HG02678 (cell line): ENCODE data around the gene WASF2.
"Not testable (repeated sequence)": the region's sequence is repeated elsewhere in the genome, so short reads cannot be mapped to it uniquely, and the experiment has no call there.

ENCODE experiments used
- ATAC-seq: cut with Tn5 transposase; IDR thresholded peaks from one replicate; pipeline ENCODE4 v1.9.1; 2021; ENCODE audit warnings: mild to moderate bottlenecking, moderate library complexity; ENCODE audit not compliant: unreplicated experiment

The WASF2 gene

GRCh38 chr1:27400963-27401341 lies 89.0 kb downstream of the WASF2 start:
- ATAC-seq = no peak

DNA sequence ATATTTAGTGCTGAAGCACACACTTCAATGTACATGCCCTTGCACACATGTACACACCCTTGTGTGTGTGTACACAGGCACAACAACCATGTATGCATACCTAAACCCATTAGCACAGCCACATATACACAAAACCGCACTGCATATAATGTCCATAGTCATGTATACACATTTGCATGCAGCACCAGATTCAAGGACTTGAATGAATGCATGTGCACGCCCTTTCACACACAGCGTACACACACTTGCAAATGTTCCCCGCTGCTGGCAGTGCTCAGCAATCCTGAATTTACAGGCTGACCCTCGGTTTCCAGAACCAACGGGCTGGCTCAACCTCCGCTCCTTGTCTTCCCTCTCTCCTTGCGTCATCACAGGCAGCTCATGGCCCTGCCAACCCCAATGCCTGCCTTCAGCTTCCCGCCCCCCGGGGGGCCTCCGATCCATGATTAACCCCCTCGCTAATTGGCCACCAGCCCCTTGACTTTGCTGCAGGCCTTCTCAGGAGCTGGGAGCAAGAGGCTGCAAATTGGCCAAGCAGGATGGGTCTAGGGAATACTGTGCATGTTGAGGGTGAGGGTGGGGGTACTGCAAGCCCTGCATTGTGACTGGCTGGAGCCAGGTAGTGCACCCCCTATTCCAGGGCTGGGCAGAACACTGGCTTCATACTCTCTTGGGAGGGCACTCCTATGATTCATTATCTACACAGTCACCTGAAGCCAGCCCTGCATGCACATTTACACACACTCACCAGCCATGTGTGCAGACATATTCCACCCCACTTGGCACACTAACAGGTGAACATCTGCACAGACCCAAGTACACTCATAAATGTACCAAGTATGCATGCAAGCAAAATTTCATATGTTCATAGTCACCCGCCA lies 89.6 kb downstream of the WASF2 start:
- ATAC-seq = no peak

DNA sequence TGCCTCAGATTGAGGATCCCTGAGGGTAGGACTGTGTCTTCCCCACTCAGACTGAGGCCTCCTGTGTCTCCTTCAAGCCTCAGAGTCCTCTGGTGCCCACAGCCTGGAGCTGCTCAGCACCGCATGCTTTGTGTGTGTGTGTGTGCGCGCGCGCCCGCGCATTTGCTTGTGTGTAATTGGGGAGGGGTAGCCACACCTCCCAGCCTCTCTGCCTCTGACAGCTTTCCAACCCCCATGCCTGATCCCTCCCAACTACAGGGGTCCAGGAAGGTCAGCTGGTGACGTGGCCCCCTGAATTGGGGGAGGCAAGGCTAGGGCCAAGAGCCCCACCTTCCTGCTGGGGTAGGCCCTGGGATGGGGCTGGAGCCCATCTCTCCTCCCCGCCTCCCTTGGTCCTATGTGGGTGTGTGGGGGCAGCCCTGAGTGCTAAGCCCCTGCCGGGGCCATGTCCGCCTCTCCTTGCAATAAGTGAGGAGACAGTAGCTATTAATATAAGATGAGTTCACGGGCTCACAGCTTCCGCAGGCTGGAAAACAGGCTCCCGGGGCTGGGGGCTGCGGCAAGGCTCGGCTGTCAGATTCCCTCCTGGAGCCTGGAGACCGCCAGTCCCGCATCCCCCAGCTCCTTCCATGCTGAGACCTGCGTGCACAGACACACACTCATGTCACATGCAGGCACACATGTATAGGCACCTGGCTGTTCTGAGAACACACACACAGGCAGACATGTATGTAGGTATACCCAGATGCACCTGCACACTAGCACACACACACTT lies 90.5 kb downstream of the WASF2 start:
- no peak for ATAC-seq

DNA sequence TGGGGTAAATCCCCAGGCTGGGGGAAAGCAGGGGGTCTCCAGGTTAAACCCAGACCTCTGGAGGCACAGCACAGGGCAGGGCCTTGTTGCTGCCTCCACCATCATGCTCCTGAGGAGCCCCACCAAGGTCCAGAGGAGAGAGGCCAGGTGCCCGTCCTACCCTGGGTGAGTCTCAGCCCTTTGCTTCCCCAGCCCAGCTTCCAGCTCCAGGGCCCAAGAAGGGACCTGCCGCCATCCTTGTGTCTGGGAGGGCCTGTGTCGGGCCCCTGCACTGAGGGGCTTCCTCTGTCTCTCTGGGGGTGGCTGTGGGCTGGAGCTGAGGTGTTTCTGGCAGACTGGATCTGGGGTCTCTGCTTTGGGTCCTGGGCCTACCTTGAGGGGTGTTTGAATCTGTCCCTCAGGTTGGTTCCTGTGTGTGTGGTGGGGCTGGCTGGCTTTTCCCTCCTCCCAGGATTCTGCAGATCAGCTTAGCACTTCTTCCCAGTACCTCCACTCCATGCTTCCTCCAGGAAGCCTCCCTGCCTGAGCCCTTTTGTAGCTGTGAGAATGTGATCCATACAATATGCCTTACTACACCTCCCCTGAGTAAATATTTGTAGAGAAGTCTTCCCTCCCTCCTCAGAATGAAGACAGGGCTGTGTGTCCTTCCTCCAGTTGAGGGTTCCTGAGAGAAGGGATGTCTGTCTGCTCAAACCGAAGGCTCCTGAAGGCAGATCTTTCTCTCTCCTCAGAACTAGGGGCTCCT lies 91.4 kb downstream of the WASF2 start:
- ATAC-seq = no peak

- ATAC-seq = no peak
Observed at GRCh38 chr1:27397749-27398148, 92.2 kb downstream of the WASF2 start.

- ATAC-seq = no peak
Observed at GRCh38 chr1:27397110-27397509, 92.9 kb downstream of the WASF2 start.

DNA sequence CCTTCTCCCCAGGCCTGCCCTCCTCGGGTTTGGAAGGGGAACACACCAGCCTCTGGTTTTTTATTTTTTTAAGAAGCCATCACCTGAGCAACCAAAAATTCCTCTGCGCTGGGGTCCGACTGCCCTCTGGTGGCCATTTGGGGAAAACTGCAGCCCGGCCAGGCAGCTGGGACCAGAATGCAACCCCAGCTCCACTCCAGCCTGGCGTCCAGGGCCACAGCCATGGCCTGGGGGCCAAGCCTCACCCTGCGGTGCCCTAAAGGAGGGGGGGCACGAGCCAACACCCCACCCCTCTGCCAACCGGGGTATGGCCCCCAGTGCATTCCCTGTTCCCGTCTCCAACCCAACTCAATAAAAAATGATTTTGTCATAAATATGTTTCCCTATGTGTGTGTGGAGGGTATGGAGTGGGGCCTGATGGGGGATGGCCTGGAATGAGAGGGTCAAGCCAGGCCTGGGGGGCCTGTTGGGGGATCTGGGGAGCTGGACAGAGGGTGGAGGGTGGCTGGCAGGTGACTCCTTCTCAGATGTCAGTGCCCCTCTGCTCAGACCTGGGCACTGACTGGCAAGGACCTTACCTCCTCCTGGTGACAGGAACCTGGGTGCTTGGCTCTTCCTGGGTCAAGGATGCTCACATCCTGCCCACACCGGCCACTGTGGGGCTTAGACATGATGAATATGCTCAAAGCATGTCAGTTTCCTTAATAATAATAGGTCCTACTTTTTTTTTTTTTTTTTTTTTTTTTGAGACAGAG lies 94.3 kb downstream of the WASF2 start:
- ATAC-seq = peak; percentile 32

GRCh38 chr1:27394925-27395324 lies 95.0 kb downstream of the WASF2 start:
- no peak for ATAC-seq

GRCh38 chr1:27394282-27394658 lies 95.7 kb downstream of the WASF2 start:
- ATAC-seq = no peak

DNA sequence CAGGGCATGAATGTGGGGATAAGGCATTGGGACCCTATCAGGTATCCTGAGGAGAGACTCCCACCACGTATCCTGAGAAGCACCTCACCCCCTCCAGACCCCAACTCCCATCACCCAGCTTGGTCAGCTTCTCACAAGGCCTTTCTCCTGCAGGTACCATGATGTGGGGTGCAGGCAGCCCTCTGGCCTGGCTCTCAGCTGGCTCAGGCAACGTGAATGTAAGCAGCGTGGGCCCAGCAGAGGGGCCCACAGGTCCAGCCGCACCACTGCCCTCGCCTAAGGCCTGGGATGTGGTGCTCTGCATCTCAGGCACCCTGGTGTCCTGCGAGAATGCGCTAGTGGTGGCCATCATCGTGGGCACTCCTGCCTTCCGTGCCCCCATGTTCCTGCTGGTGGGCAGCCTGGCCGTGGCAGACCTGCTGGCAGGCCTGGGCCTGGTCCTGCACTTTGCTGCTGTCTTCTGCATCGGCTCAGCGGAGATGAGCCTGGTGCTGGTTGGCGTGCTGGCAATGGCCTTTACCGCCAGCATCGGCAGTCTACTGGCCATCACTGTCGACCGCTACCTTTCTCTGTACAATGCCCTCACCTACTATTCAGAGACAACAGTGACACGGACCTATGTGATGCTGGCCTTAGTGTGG lies 96.2 kb downstream of the WASF2 start:
- no peak for ATAC-seq

- ATAC-seq = peak; percentile 2
Observed at GRCh38 chr1:27392778-27393635, 97.0 kb downstream of the WASF2 start.

DNA sequence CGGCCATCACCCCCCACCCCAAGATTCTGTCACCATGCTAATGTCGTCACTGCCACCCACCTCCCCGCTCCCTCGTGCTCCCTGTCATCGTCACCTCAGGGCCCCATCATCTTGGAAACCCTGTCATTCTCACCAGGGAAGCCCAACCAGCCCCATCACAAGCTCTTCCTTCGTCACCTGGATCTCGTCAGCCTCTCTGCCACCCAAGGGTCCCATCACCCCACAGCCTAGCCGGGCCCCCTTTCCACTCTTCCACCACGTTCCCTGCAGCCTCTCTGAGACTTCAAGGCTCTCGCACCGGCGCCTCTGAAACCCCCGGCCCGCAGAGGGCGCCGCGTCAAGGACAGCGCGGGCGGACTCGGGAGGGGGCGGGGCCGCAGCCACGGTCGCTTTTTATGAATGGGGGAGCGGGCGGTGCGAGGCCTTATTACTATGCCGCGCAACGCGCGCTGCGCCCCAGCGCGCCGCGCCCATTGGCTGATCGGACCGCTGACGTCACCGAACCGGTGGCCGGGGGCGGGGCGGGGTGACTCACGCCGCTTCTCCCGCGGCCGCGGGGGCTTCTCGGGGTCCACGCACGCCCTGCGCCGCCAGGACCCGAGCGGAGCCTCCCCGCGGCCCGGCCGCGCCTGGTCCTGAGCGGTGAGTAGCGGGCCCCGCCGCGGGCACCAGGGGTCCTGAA lies 97.7 kb downstream of the WASF2 start, which contains the start of gene GPR3:
TSS of gene GPR3 (plus strand) at position 527 of the 682 bp plus-strand sequence. CDS start 1,177 bp downstream, outside the sequence.
- ATAC-seq = peak; percentile 82

DNA sequence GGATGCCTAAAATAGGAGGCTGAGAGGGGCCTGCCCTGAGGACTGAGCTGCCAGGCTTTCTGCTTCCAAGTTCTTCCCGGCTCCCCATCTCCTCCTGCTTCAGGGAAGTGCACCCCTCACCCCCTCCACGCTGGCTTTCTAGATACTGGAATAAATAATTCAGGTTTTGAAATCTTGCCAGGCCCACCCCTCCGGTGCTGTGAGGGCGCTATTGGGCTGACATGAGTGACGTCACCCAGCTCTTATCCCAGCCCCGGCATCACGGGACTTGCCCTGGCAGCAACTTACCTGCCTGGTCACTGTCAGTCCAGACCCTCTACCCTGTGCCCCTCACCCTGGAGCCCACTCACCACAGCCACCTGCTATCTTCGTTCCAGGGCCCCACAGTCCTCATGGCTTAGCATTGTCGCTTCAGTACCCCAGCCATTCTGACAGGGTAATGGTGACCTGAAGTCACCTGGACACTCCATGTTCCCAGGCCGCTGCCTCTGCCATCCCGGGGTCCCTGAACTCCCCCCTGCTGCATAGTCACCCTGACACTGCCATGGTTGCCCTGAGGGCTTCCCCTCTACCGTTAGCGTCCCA lies 98.4 kb downstream of the WASF2 start:
- ATAC-seq = no peak

DNA sequence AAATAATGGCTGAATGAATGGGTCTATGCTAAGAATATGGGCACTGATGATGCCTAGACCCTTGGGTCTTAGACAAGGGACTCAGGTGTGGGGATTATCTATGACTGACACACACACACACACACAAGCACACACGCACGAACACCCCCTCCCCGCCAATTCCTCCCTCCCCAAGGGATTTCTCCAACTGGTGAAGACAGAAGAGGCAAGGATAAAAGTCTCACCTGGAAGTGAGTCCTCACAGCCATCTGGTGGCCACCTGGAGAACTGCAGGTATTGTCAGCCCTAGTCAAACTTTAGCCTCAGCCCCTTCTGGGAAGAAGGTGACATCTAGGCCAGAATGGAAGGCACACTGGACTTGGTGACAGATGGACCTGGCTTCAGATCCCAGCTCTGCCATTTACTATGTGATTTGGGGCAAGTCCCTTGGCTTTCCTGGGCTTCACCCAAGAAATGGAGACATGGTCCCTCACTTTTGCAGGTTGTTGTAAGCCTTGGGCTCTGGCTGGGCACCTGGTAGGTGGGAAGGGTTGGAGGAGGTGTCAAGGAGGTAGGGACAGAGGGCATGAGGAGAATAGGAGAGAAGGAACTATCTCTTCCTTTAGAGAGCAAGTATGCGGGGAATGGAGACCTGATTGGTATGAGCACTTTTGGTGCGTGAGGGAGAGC lies 101.5 kb downstream of the WASF2 start:
- ATAC-seq = no peak

GRCh38 chr1:27384797-27385196 lies 105.2 kb downstream of the WASF2 start:
- not testable (repeated sequence) for ATAC-seq

DNA sequence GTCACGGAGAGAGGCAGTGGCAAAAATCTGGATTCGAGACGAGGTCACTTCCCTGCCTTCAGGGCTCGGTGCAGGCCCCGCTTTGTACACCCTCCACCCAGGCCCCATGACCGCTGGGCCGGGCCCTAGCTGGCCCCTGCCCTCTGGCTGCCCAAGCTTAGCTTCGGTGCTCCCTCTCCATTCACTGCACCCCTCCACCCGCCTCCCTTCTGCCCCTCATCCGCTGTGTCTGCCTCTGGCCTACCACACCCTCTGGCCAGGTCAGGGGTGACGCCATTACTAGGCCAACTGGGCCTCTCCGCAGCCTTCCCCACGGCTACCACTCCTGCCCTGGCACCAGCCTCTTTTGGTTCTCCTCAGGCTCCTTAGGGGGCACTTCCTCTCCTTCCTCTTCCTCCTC lies 106.3 kb downstream of the WASF2 start:
- ATAC-seq = no peak

- no peak for ATAC-seq
Observed at GRCh38 chr1:27383039-27383605, 106.8 kb downstream of the WASF2 start, which contains the start of gene CD164L2. Gene CD164L2 (minus strand): TSS chr1:27383333. CDS start chr1:27383239, 94 bp downstream.
